Thoracic aorta (tissue), 2 donors: Measurements from ENCODE around the gene MAN1C1. TPM values are rescaled to one million over a fixed set of nuclear protein-coding genes. Genes with fewer than 3 reads are reported as not detected.

Source experiments
- ATAC-seq: fragments of 150-250 bp; one replicate; pipeline ENCODE4 v1.8.0; 2017; ENCODE audit warnings: low read depth; ENCODE audit not compliant: insufficient number of reproducible peaks, low FRiP score
- DNase-seq: peaks from one replicate; pipeline ENCODE4 v3.0.0-alpha.2; 2020; ENCODE audit warnings: low spot score
- H3K27ac ChIP-seq, 2 donors: fragments of 200-600 bp; sonication (generic); 1 replicate in 1 of 2; 2 replicates in 1 of 2; pipeline ENCODE4 v1.5.1; 2016; ENCODE audit warnings: mild to moderate bottlenecking in 2 of 2, moderate library complexity in 2 of 2
- H3K27me3 ChIP-seq: fragments of 200-600 bp; sonication (generic); replicated peaks from 2 replicates; pipeline ENCODE4 v1.6.0; 2016; ENCODE audit warnings: mild to moderate bottlenecking; ENCODE audit not compliant: insufficient read depth
- H3K36me3 ChIP-seq: fragments of 200-600 bp; sonication (generic); one replicate; pipeline ENCODE4 v1.5.1; 2016
- H3K4me1 ChIP-seq, 2 donors: fragments of 200-600 bp; sonication (generic); 1 replicate in 1 of 2; 2 replicates in 1 of 2; pipeline versions ENCODE4 v1.5.1 to v1.6.0; 2016; ENCODE audit warnings: low read depth in 2 of 2, mild to moderate bottlenecking in 1 of 2; ENCODE audit not compliant: control insufficient read depth in 1 of 2
- H3K4me3 ChIP-seq: fragments of 200-600 bp; sonication (generic); 2 replicates; pipeline ENCODE4 v1.5.1; 2016; ENCODE audit warnings: mild to moderate bottlenecking
- H3K9me3 ChIP-seq: fragments of 200-600 bp; sonication (generic); 2 replicates; pipeline ENCODE4 v1.5.1; 2016
- total RNA-seq, 2 donors: library from RNA; depleted of rRNA; stranded (reverse); fragments of >200 nt; gene quantifications; one replicate each; pipeline versions ENCODE4 v1.1.0 to v1.2.3, GENCODE V29; 2016
- TF ChIP-seq, protein P1 (sequence below): fragments of 200-600 bp; sonication (generic); IDR thresholded peaks from one replicate; pipeline ENCODE4 v1.5.1; 2019; ENCODE audit warnings: antibody characterized with exemption

The MAN1C1 gene
- total RNA-seq, 2 donors from 2014 or later: 21.0 to 26.0 TPM

DNA sequence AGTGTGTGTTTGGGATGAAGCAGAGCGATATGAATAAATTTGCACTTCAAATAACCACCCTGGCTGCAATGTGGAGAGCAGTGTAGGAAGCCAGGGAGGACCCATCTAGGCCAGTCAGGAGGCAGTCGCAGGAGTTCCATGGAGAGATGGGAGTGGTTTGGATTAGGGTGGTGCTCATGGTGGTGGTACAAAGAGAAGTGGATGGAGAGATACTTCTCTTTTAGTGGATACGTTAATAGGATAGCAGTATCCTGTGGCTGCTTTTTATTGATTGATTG, 58.2 kb downstream of the MAN1C1 start:
- Histone ChIP-seq H3K27ac (no peak overlapping the region), H3K4me3 (no peak overlapping the region), H3K9me3 (no peaks in the 10 kb centered on the region), H3K36me3 (no peaks in the 10 kb centered on the region), H3K4me1 (peaks cover 0 to 2% of the 10 kb centered on the region in 2 donors), H3K27me3 (no peaks in the 10 kb centered on the region)
- TF ChIP-seq, protein P1, sequence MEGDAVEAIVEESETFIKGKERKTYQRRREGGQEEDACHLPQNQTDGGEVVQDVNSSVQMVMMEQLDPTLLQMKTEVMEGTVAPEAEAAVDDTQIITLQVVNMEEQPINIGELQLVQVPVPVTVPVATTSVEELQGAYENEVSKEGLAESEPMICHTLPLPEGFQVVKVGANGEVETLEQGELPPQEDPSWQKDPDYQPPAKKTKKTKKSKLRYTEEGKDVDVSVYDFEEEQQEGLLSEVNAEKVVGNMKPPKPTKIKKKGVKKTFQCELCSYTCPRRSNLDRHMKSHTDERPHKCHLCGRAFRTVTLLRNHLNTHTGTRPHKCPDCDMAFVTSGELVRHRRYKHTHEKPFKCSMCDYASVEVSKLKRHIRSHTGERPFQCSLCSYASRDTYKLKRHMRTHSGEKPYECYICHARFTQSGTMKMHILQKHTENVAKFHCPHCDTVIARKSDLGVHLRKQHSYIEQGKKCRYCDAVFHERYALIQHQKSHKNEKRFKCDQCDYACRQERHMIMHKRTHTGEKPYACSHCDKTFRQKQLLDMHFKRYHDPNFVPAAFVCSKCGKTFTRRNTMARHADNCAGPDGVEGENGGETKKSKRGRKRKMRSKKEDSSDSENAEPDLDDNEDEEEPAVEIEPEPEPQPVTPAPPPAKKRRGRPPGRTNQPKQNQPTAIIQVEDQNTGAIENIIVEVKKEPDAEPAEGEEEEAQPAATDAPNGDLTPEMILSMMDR: no peak
- DNase-seq (no peak), ATAC-seq (no peak)

DNA sequence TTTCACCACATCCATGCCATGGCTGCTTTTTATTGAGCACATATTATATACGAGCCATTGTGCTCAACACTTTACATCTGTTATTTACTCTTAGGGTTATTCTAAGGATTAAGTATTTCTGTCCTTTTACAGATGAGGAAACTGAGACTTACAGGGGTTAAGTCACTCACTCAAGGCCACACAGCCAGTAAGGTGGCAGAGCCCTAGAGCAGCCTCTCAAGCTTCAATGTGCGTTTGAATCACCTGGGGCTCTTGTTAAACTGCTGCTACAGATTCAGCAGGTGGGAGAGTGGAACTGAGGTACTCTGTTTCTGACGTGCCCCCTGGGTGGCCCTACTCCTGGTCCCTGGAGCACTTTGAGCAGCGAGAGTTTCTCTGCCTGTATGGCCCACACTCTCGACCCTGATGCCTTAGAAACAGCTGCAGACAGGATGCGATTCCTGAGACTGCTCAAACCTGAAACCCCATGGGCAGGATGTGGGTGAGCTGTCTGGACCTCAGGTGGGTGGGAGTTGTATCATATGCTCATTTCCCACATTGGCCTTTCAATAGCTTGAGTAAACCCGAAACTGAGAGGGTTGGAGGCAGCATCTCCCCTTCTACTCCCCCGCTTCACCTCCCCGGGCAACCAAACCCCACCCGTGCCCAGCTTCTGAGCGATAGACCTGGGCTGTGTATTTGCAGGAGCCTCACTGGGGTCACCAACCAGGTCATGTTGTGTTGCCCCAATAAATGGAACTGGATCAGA, 59.3 kb downstream of the MAN1C1 start:
- TF ChIP-seq, protein P1: no peak
- DNase-seq: no peak
- no peak for ATAC-seq

DNA sequence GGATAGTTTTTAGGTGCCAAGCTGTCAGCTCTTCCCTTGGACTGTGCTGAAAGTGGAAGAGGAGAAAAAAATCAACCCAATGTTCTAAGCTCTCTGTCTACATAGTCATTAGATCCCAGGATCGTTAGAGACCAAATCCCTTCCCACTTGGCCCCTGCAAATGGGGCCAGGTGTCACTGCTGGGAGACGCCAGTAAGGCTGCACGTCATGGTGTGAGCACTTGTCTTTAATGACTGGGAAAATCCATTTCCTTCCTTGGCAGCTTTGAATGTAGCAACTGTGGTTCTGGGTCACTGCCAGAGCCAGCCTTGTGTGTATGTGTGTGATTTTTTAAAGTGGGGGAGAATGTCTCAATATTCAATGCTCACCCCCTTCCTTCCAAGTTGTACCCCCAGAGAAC, 59.9 kb downstream of the MAN1C1 start:
- no peak for ATAC-seq
- H3K9me3 ChIP-seq: no peaks in the 10 kb centered on the region
- no peaks in the 10 kb centered on the region for H3K36me3 ChIP-seq
- TF ChIP-seq, protein P1: no peak
- no peak overlapping the region for H3K27ac ChIP-seq
- no peak overlapping the region for H3K4me3 ChIP-seq
- DNase-seq: no peak
- peaks cover 0 to 2% of the 10 kb centered on the region in 2 donors for H3K4me1 ChIP-seq
- H3K27me3 ChIP-seq: no peaks in the 10 kb centered on the region

More for the DNA sequence above, 59.3 kb downstream of the MAN1C1 start:
- Histone ChIP-seq H3K36me3 (no peaks in the 10 kb centered on the region), H3K4me1 (peaks cover 0 to 2% of the 10 kb centered on the region in 2 donors), H3K27me3 (no peaks in the 10 kb centered on the region), H3K27ac (no peak overlapping the region), H3K4me3 (no peak overlapping the region), H3K9me3 (no peaks in the 10 kb centered on the region)

DNA sequence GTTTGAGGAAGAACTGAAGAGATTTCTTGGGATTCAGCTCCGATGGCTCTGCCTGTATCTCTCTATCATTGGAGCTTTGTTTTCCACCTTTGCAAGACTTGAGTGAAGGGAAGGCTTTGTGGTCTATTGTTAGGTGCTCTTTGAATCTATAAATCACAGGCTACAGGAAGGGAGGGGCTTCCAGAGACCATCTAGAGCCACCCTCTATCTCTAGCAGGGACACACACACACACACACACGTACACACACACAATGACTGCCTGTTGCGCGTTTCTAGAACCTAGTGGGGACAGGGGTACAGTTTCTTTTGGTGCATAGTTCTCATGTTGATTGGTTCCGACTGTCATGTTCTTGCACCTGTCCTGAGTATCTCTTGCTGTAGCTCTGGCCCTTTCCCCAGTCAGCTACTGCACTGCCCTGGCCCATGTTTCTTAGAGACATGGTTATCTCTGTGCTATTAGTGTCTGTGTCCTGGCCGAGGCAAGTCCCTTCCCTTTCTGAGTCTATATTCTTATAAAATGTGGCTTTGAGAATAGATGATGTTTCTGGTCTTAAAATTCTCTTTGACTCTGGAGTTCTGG, 60.7 kb downstream of the MAN1C1 start:
- DNase-seq: no peak
- no peaks in the 10 kb centered on the region for H3K27me3 ChIP-seq
- H3K36me3 ChIP-seq: no peaks in the 10 kb centered on the region
- ATAC-seq: no peak
- H3K9me3 ChIP-seq: no peaks in the 10 kb centered on the region
- H3K4me3 ChIP-seq: no peak overlapping the region
- H3K4me1 ChIP-seq: peaks cover 0 to 2% of the 10 kb centered on the region in 2 donors
- TF ChIP-seq, protein P1: no peak
- H3K27ac ChIP-seq: no peak overlapping the region

DNA sequence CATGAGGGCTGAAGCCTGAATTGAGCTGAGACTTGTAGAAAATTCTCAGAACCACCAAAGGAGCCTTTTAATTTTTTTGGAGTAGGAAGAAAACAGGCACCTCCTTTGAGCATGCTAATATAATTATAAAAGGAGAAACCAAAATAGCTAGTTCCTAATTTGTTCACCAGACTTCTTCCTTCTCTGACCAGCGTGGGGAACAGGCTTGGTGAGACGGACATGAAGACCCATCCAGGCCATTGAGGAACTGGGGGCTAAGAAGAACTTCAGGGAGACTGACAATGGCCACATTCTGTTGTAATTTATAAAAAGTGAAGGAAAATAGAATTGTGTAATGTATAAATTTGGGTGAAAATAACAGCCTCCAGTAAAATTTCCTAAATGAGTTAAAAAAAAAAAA, 62.6 kb downstream of the MAN1C1 start:
- TF ChIP-seq, protein P1: no peak
- ATAC-seq (no peak), DNase-seq (no peak)
- H3K4me3 ChIP-seq: no peak overlapping the region
- H3K27ac ChIP-seq: no peak overlapping the region
- H3K36me3 ChIP-seq: no peaks in the 10 kb centered on the region
- no peaks in the 10 kb centered on the region for H3K27me3 ChIP-seq
- H3K4me1 ChIP-seq: peaks cover 2 to 12% of the 10 kb centered on the region in 2 donors
- no peaks in the 10 kb centered on the region for H3K9me3 ChIP-seq
